Dermis microvascular lymphatic vessel endothelial cell (primary cell): ENCODE data around the gene AQP12A. TPM values are rescaled to one million over a fixed set of nuclear protein-coding genes. Genes with fewer than 3 reads are reported as not detected.
"Not testable (repeated sequence)": the region's sequence is repeated elsewhere in the genome, so short reads cannot be mapped to it uniquely, and the experiment has no call there.

ENCODE experiments used
- DNase-seq, 2 donors: peaks; one replicate each; pipeline versions ENCODE4 v3.0.0 to v3.0.0-alpha.2; 2010; ENCODE audit warnings: low read depth in 2 of 2
- total RNA-seq: library from RNA; depleted of rRNA; stranded (reverse); fragments of >200 nt; gene quantifications from 2 replicates; pipeline ENCODE4 v1.2.1, GENCODE V29; 2014

Gene AQP12A
- total RNA-seq, 1 donor from 2014 or later, result not detected

- not testable (repeated sequence) for DNase-seq
Measured at GRCh38 chr2:240659883-240660282, 31.8 kb upstream of the AQP12A start.

GRCh38 chr2:240662681-240663080, 29.0 kb upstream of the AQP12A start:
- DNase-seq, result no peak

DNA sequence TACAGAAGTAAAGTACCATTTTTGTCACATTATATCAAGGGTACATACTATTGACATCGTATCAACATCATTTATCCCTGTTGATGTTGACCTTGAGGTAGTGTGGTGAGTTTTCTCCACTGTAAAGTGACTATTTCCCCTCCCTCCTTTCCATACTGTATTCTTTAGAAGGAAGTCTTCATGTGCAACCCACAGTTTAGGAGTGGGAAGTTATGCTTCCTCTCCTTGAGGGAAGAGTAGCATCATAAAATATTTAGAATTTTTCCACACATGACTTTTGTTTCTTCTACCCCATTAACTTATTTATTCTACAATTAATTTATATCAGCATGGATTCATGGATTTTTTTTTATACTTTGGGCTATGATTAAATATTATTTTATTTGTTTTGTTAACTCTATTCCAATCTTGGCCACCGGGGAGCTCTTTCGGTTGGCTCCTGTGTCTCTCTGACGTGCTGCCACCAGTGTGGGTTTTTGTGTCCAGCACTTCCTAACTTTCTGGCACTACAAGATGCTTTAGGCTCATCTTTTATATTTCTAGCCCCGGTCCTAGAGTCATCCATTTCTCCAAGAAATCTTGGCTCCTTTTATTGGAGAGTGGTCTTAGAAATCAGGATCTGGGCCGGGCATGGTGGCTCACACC, 28.0 kb upstream of the AQP12A start:
- DNase-seq, result no peak

DNA sequence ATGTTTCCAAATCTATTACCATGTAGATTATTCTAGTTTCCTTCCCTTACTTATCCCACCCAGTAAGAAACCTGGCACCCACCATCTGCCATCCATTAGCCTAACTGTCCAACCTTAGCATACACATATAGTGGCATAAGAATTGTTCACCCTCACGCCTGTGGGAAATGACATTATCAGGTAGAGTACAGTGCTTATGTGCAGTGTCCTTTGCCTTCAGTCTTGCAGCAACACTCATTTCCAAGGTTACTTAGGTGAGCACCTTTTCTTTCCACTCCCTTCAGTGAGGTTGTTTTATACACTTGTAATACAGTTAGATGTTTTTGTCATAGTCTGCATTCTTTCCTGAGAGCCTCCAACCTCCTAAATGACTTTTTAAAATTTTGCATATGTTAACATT, 27.0 kb upstream of the AQP12A start:
- no peak for DNase-seq

DNA sequence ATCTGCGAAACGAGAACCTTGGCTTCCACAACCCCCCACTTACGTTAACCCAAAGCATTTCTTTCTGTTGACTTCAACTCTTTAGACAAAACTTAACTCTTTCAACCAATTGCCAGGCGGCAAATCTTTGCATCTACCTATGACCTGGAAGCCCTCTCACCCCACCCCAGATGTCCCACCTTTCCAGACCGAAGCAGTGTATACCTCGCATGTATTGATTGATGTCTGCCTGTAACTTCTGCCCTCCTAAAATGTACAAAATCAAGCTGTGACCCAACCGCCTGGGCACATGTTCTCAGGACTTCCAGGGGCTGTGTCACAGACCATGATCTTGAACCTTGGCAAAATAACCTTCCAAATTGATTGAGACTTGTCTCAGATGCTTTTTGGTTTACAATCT, 21.3 kb upstream of the AQP12A start:
- DNase-seq, result no peak

- DNase-seq, result no peak
Measured at GRCh38 chr2:240670950-240671349, 20.7 kb upstream of the AQP12A start.

- DNase-seq, result no peak
Measured at GRCh38 chr2:240672076-240672700, 19.5 kb upstream of the AQP12A start.

GRCh38 chr2:240672701-240673190, 18.9 kb upstream of the AQP12A start:
- DNase-seq, result no peak

GRCh38 chr2:240674461-240675184, 17.0 kb upstream of the AQP12A start:
- not testable (repeated sequence) for DNase-seq

GRCh38 chr2:240675345-240675744, 16.3 kb upstream of the AQP12A start:
- DNase-seq, result not testable (repeated sequence)

DNA sequence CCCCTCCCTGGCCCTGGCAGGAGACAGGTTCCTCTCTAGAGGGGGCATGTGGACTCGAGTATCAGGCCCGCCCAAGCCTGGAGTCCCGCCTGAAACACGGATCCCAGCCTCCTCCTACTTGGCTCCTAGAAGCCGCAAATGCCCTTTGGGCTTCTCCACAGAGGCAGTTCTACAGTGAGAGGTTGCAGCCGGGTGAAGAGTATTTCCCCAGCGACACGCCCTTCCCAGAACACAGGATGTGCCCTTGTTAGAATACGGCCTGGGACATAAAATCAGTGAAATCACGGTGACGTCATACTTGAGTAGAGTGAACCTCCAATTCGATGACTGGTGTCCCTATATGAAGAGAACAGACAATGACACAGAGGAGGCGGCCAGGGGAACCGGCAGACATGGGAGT, 13.6 kb upstream of the AQP12A start:
- not testable (repeated sequence) for DNase-seq

DNA sequence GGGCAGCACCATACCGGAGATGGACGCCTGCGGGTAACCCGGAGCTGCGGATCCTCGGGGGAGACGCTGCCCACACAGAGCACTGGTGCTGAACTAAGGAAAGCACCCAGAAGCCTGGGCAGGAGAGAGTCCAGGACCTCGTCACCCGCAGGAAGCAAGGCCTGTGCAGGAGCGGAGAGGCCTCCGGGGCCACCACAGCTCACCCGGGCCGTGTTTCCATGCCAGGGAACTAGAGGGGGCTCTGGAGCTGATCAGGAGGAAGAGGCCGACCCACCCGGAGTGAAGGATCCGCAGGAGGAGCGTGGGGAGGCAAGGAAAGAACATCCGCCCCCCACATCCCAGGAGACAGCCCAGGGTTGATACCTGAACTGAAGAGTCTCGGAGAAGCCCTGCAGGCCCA, 12.8 kb upstream of the AQP12A start:
- not testable (repeated sequence) for DNase-seq

DNA sequence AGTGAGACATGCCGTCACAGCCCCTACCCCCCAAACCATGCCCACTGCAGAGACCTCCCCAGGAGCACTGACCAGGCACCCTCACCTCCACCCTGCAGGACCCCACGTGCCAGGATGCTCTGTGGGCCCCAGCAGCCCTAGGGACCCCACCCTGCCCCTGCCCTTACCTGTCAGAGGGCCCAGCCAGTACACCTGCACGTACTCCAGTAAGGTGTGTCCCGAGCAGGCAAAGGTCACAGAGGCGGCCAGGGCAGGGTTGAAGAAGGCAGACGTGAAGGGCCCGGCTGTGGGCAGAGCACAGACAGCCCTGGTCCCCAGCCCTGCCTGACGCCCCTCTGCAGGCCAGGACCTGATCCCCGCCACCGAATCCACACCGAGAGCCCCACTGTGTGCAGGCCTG, 11.5 kb upstream of the AQP12A start:
- not testable (repeated sequence) for DNase-seq

- not testable (repeated sequence) for DNase-seq
Measured at GRCh38 chr2:240682431-240683224, 9.0 kb upstream of the AQP12A start, which contains the start of gene AQP12B. Gene AQP12B (minus strand): TSS chr2:240682885. CDS start chr2:240682837, 48 bp downstream.

- not testable (repeated sequence) for DNase-seq
Measured at GRCh38 chr2:240683329-240683979, 8.2 kb upstream of the AQP12A start.

GRCh38 chr2:240683980-240684728, 7.5 kb upstream of the AQP12A start:
- not testable (repeated sequence) for DNase-seq

DNA sequence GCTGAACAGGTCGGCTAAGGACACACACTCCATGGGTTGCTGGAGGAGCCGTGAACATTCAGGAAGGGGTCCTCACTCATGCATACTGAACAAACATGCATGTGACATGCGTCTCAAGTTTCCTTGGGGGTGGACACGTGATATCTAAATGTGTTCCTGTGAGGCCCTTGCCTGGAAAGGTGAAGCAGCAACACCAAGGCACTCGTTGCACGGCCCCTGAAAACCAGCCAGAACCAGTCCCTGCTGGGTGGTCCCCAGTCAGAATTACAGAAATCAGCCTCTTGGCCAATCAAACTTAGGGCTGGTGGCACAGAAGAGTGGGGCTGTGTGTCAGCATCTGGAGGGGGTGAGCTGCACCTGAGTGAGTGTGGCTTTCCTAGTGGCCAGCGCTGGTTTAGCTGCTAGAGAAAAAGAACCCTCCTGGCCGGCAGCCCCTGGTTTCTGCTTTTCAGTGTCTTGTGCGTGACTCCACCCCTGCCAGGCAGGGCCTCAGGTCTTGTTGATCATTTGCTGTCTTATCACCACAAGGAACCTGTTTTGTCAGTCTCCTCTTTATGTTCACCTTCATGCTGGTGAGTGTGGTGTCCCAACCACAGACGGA, 5.8 kb upstream of the AQP12A start:
- DNase-seq, result no peak

GRCh38 chr2:240686460-240686859, 5.2 kb upstream of the AQP12A start:
- DNase-seq, result no peak

- DNase-seq, result no peak
Measured at GRCh38 chr2:240687045-240687740, 4.5 kb upstream of the AQP12A start.
